GM23338 (cell line): ENCODE measurements around the gene CHAD.

Experiments
- CREB1 ChIP-seq: fragments of 250-450 bp; sonication (Bioruptor Pico); IDR thresholded peaks from 2 replicates; pipeline ENCODE4 v1.5.0; 2020; ENCODE audit warnings: low read depth, mild to moderate bottlenecking, moderate library complexity
- EZH2 ChIP-seq: fragments of 200-600 bp; sonication (generic); IDR thresholded peaks from one replicate; pipeline ENCODE4 v1.8.0; 2017; ENCODE audit warnings: antibody characterized with exemption, mild to moderate bottlenecking, low read depth; ENCODE audit not compliant: unreplicated experiment
- EZH2phosphoT487 ChIP-seq: fragments of 200-600 bp; sonication (generic); IDR thresholded peaks from one replicate; pipeline ENCODE4 v1.8.1; 2018; ENCODE audit warnings: antibody characterized with exemption; ENCODE audit not compliant: unreplicated experiment
- JUNB ChIP-seq: IDR thresholded peaks from one replicate; pipeline ENCODE4 v1.6.1; 2016; ENCODE audit warnings: antibody characterized with exemption; ENCODE audit not compliant: unreplicated experiment
- POLR2AphosphoS5 ChIP-seq: IDR thresholded peaks from 2 replicates; pipeline ENCODE4 v1.6.1; 2016; ENCODE audit warnings: antibody characterized with exemption, low read depth
- ZNF114 ChIP-seq: fragments of 250-450 bp; sonication (Bioruptor Pico); IDR thresholded peaks from 2 replicates; pipeline ENCODE4 v1.5.0; 2020; ENCODE audit warnings: mild to moderate bottlenecking, moderate library complexity
- ZNF331 ChIP-seq: fragments of 250-450 bp; sonication (Bioruptor Pico); IDR thresholded peaks from 2 replicates; pipeline ENCODE4 v1.5.0; 2020; ENCODE audit warnings: low read depth, mild to moderate bottlenecking, moderate library complexity
- TF ChIP-seq, protein P1 (sequence below), 2 experiments: fragments of 200-600 bp in 1 of 2; sonication (generic) in 1 of 2; conservative IDR thresholded peaks; 2 replicates each; pipeline versions ENCODE4 v1.5.1 to v1.6.1; 2016 to 2017; ENCODE audit warnings: antibody characterized with exemption in 2 of 2, low read depth in 2 of 2, mild to moderate bottlenecking in 2 of 2, moderate library complexity in 1 of 2
- TF ChIP-seq, protein P2 (sequence below): IDR thresholded peaks from one replicate; pipeline ENCODE4 v1.6.1; 2018; ENCODE audit warnings: antibody characterized with exemption; ENCODE audit not compliant: unreplicated experiment

- TF ChIP-seq, protein P1, sequence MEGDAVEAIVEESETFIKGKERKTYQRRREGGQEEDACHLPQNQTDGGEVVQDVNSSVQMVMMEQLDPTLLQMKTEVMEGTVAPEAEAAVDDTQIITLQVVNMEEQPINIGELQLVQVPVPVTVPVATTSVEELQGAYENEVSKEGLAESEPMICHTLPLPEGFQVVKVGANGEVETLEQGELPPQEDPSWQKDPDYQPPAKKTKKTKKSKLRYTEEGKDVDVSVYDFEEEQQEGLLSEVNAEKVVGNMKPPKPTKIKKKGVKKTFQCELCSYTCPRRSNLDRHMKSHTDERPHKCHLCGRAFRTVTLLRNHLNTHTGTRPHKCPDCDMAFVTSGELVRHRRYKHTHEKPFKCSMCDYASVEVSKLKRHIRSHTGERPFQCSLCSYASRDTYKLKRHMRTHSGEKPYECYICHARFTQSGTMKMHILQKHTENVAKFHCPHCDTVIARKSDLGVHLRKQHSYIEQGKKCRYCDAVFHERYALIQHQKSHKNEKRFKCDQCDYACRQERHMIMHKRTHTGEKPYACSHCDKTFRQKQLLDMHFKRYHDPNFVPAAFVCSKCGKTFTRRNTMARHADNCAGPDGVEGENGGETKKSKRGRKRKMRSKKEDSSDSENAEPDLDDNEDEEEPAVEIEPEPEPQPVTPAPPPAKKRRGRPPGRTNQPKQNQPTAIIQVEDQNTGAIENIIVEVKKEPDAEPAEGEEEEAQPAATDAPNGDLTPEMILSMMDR (conservative IDR thresholded peaks at IDR 0.05; ENCODE audit: low read depth in 2 of 2) = no peak
- TF ChIP-seq EZH2 = no peak
- no peak for TF ChIP-seq CREB1
- TF ChIP-seq, protein P2, sequence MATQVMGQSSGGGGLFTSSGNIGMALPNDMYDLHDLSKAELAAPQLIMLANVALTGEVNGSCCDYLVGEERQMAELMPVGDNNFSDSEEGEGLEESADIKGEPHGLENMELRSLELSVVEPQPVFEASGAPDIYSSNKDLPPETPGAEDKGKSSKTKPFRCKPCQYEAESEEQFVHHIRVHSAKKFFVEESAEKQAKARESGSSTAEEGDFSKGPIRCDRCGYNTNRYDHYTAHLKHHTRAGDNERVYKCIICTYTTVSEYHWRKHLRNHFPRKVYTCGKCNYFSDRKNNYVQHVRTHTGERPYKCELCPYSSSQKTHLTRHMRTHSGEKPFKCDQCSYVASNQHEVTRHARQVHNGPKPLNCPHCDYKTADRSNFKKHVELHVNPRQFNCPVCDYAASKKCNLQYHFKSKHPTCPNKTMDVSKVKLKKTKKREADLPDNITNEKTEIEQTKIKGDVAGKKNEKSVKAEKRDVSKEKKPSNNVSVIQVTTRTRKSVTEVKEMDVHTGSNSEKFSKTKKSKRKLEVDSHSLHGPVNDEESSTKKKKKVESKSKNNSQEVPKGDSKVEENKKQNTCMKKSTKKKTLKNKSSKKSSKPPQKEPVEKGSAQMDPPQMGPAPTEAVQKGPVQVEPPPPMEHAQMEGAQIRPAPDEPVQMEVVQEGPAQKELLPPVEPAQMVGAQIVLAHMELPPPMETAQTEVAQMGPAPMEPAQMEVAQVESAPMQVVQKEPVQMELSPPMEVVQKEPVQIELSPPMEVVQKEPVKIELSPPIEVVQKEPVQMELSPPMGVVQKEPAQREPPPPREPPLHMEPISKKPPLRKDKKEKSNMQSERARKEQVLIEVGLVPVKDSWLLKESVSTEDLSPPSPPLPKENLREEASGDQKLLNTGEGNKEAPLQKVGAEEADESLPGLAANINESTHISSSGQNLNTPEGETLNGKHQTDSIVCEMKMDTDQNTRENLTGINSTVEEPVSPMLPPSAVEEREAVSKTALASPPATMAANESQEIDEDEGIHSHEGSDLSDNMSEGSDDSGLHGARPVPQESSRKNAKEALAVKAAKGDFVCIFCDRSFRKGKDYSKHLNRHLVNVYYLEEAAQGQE = no peak
- no peak for TF ChIP-seq ZNF114 (CRISPR knock-in tag)
- no peak for TF ChIP-seq JUNB
- no peak for TF ChIP-seq POLR2AphosphoS5
- TF ChIP-seq EZH2phosphoT487 = no peak
- no peak for TF ChIP-seq ZNF331 (CRISPR knock-in tag)
These were observed 7.0 kb downstream of the CHAD start for GRCh38 chr17:50461550-50462132.
